SK-N-SH (cell line): ENCODE measurements around the gene PDZRN4.

Source experiments
- CTCF ChIP-seq: fragments of 200-600 bp; sonication (generic); IDR thresholded peaks from 2 replicates; pipeline ENCODE4 v1.6.1; 2017; ENCODE audit warnings: antibody characterized with exemption, mild to moderate bottlenecking, moderate library complexity
- EZH2phosphoT487 ChIP-seq: fragments of 200-600 bp; sonication (generic); IDR thresholded peaks from 2 replicates; pipeline ENCODE4 v1.6.1; 2017; ENCODE audit warnings: low read depth, mixed run types, mild to moderate bottlenecking, antibody characterized with exemption, moderate library complexity, borderline replicate concordance
- FOXM1 ChIP-seq: IDR thresholded peaks from 2 replicates; pipeline ENCODE4 v1.4.0; 2012; ENCODE audit warnings: low read depth, mild to moderate bottlenecking
- IRF3 ChIP-seq: fragments of 150-350 bp; IDR thresholded peaks from 2 replicates; pipeline ENCODE4 v1.6.1; 2016; ENCODE audit warnings: mild to moderate bottlenecking, low read depth, low read length
- JUND ChIP-seq: IDR thresholded peaks from 2 replicates; pipeline ENCODE4 v1.4.0; 2012
- MEF2A ChIP-seq: IDR thresholded peaks from 2 replicates; pipeline ENCODE4 v1.4.0; 2012; ENCODE audit warnings: low read depth, borderline replicate concordance
- NRF1 ChIP-seq: IDR thresholded peaks from 2 replicates; pipeline ENCODE4 v1.6.1; 2012; ENCODE audit warnings: low read depth, mild to moderate bottlenecking, low read length
- PBX3 ChIP-seq: IDR thresholded peaks from 2 replicates; pipeline ENCODE4; 2012
- RAD21 ChIP-seq: IDR thresholded peaks from 2 replicates; pipeline ENCODE4 v1.6.1; 2012; ENCODE audit warnings: mild to moderate bottlenecking, low read length
- REST ChIP-seq: IDR thresholded peaks from 2 replicates; pipeline ENCODE4 v1.6.1; 2012; ENCODE audit warnings: mild to moderate bottlenecking, low read depth, low read length, moderate library complexity
- SMC3 ChIP-seq: IDR thresholded peaks from 2 replicates; pipeline ENCODE4 v1.6.1; 2012; ENCODE audit warnings: low read depth, low read length, improper control_type of control experiment
- TCF12 ChIP-seq: IDR thresholded peaks from 2 replicates; pipeline ENCODE4 v1.4.0; 2012
- ZBTB33 ChIP-seq: IDR thresholded peaks from 2 replicates; pipeline ENCODE4 v1.4.0; 2012; ENCODE audit warnings: low read depth, borderline replicate concordance

GRCh38 chr12:41604830-41605229, 416.7 kb downstream of the PDZRN4 start:
- TF ChIP-seq CTCF (no peak), REST (no peak), PBX3 (no peak), NRF1 (no peak), TCF12 (no peak), ZBTB33 (no peak), RAD21 (no peak), SMC3 (no peak), EZH2phosphoT487 (no peak), JUND (no peak), FOXM1 (no peak), MEF2A (no peak), IRF3 (no peak)
